GM18519 (cell line): ENCODE data around the gene ABHD10.
A peak's percentile ranks its signal among the peaks of the same experiment; 100 is the strongest.

Experiments used
- ATAC-seq: cut with Tn5 transposase; IDR thresholded peaks from one replicate; pipeline ENCODE4 v1.9.1; 2021; ENCODE audit warnings: mild to moderate bottlenecking, moderate library complexity; ENCODE audit not compliant: unreplicated experiment, low FRiP score

ABHD10 gene

DNA sequence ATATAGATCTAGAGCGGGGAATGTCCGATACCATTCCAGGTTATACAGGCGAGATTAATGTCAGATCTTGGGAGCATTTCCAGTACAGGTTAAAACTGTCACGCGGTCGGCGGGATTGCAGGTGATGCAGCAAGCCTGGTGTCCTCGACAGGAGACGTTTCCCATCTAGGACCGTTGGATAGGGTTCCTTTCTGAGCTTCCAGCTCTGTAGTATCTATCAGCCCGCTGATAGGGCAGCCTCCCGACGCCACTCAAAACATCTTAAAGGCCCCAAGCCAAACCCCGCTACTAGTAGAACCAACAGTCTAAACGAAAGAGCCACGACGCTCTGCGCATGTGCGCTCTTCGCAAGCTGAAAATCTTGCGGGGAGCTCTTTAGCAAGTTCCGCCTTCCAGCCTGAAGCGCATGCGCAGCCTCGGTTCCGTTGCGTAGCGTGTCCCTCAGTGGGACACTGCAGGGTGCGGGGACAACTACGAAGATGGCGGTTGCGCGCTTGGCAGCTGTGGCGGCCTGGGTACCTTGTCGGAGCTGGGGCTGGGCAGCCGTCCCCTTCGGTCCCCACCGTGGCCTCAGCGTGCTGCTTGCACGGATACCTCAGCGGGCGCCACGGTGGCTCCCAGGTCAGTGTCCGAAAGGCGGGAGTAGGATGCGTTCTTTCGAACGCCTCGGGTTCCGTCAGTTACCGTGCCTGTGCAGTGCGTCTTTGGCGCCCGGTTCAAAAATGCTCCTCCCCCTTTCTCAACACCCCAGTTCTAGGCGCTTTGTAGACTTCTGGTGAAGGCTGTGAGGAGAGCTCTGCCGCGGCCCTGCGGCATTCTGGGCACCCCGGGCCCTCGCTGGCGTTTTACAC is at the start of gene ABHD10:
ABHD10 (plus strand) TSS at position 444 of the 851 bp plus-strand sequence; CDS start at position 480, 36 bp downstream.
- ATAC-seq: peak; percentile 94

DNA sequence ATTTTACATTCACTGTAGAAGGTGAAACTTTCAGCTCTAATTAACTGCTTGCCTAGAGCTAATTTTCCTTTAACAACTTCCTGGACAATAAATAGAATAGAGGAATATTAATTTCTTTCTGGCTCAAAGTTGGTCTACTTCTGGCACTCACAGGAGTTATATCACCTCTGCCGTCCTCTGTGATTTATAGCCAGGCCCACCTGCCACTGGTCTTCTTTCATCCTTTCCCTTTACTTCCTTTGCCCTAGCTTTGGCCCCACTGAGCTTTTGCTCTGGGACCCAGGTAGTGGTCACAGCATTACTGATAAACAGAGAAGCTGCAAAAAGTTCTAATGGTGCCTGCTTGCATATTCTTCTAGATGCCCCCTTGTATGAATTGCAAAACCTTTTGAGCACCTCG is 49.3 kb upstream of the ABHD10 start:
- no peak for ATAC-seq

DNA sequence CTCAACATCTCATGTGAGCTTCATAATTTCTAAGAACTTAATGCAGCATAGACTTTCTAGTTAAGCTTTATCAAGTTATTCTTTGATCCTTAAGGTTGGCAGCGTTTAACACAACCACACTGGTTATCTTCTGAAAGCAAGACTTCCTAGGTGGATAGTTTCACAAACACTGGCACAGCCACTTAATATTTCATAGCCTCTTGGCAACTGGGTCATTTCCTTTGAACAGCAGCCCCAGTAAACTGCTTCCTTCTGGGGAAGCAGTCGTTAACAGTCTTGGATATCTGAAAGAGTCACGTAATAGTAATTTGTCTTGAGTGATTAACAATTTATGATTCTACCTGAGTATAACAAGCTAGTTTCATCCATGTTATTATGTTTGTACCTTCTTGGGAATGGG is 45.9 kb upstream of the ABHD10 start:
- no peak for ATAC-seq

DNA sequence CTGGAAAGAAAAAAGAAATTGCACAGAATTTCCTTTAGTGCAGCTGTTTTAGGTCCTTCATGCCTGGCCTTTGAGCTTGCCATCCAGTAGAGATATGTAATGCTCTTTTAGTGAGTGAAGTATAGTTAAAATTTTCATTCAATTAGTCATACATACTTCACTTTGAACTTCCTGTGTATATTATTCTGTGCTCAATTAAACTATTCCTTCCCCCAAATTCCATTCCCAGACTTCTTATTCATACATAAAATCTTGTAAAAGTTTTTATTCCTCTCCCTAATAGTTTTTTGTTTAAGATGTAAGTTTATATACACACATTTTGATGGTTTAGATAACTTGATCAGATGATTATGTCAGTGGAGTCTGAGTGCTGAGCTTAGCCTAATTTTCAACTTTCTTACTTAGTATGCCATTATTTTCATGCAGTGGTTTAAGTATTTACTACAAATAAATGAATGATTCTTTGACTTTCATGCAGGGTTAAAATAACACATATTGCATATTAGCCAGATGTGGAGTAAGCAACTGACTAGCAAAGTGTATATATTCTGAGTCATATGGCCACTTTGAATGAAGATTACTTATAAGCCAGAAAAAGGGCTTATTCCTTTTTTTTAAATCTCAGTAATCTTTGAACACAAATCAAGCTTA is 42.5 kb upstream of the ABHD10 start:
- no peak for ATAC-seq

DNA sequence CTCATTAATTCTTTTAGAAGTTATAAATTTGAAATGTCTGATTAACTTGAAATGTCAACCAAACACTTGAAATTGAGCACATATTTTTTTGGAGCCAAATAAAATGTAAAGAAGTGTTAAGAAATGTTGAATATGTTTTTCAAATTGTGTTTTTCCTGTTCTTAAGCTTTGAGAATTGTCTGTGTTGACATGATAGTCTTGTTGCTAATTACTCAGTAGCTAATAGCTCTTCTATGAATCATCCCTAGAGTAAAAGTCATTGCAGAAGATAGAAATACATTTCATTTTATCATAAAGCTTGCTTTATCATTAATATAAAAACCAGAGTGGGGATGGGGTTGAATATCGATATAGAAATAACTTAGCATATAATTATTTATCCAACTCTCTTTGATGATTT is 41.9 kb upstream of the ABHD10 start:
- ATAC-seq: no peak

DNA sequence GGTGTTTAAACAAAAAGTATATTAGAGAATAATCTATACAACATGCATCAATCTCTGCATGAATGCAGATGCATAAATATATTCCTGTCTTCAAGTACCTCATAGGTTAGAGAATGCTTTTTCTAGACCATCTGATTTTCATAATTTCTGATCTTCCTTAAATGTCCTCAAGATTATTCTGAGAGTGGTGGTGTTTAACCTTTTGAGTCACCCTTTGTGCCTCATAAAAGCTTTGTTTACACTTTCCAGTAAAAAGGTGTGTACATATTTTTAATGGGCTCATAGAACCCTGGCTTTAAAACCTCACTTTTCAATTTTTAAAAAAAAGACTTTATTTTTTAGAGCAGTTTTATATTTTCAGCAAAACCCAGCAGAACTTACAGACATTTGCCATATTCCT is 41.0 kb upstream of the ABHD10 start:
- no peak for ATAC-seq

DNA sequence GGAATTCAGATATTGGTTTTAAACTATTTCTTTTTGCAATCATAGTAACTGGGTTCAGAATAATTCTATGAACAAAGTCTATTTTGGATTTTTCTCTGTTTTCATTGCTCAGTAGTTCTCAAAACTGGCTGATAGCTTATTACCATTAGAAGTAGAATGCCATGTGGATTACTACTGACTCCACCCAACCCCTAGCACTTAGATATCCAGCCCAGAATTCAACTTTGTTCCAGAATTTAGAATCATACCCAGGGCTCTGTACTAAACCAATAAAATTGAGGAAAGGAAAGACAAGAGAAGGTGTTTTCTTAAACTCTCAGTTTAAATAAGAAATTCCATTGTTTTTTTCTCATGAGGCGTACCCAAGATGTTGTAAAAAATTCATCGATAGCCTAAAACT is 39.0 kb upstream of the ABHD10 start:
- no peak for ATAC-seq

DNA sequence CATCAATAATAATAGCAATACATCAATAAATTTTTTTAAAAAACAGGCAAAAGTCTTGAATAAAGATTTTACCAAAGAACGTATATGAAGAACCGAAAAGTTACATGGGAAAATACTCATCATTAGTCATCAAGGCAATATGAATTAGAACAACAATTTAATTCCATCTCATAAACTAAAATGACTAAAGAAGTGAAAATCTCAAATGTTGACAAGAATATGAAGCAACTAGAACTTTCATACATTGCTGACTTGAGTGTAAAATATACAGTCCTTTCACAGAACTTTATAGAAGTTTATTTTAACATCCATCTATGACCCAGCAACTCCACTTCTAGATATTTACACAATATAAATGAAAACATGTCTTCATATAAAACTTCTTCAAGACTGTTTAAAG is 35.3 kb upstream of the ABHD10 start:
- ATAC-seq: no peak

DNA sequence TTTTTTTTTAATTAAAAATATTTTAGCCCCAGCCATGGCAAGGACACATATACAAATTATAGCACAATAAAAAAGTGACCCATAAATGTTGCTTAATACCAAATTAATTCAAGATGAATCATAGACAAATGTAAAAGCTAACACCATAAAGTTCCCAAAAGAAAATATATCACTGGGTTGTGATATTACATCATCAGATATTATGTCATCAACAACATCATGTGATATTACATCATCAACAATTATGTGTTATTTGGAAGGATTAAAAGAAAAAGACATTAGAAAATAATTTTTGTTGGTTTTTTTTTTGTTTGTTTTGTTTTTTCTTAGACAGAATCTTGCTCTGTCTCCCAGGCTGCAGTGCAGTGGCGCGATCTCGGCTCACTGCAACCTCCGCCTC is 34.5 kb upstream of the ABHD10 start:
- no peak for ATAC-seq

DNA sequence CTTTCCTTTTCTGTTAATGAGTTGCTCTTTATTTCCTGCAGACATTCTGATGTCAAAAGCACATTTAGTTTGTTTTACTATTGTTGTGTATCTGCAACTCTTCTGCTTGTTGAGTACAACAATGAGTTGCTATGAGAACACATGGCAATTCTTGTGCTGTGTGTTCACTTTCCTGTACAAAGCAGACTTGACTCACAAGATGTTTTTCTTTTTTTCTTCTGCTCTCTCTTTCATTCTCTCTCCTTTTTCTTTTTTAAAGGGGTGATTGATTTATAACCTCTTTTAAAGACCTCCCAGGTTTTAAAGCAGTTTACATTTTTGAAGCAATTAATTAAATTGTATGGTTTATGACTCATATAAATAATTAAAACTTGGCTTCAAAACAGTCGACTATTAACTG is 31.6 kb upstream of the ABHD10 start:
- no peak for ATAC-seq

DNA sequence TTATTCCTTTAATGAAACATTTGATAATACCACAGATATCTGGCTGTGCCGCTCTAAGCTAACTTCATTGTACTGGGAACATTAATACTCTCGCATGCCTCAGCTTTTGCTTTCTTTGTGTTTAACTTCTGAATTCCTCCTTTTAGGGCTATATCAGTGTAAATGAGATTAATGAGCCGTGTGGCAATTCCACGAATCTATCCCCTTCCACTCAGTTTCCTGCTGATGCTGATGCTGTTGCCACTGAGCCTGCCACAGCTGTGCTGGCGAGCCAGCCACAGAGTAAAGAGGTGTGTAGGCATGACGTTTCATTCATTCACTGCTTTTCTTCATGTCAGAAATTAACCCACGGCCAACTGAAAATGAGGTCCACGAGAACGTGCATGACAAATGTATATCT is 30.0 kb upstream of the ABHD10 start:
- ATAC-seq: no peak

DNA sequence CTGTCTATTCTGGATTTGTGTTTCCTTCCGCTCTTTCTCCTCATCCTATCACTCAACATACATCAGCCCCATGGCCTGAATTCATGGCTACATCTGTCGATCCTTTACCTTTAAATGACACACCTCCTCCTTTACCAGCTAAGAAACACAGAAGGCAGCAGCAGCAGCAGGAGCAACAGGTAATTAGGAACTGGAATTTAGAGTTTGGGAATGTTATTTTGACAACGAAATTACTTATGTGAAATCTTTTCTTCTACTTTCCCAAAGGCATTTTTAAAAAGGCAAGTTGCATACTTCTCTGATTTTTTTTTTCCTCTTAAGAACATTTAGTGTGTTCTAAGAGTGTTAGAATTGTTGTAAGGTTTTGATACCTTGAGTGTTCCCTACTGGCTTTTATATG is 29.1 kb upstream of the ABHD10 start:
- no peak for ATAC-seq

DNA sequence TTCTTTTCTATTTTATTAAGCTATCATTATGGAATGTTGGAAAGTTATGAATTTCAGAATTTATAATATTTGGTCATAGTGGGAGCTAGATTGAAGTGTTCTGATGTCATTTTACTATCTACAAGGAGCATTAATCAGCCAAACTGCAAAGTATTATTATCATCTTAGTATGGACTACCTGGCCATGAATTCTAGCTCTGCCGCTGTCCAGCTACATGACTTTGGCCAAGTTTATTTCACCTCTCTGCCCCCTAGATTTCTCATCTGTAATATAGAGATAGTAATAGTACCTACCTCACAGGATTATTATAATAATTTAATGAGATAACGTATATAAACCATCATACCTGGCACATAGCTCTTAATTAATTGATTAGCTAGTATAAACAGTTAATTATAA is 27.8 kb upstream of the ABHD10 start:
- ATAC-seq: no peak

DNA sequence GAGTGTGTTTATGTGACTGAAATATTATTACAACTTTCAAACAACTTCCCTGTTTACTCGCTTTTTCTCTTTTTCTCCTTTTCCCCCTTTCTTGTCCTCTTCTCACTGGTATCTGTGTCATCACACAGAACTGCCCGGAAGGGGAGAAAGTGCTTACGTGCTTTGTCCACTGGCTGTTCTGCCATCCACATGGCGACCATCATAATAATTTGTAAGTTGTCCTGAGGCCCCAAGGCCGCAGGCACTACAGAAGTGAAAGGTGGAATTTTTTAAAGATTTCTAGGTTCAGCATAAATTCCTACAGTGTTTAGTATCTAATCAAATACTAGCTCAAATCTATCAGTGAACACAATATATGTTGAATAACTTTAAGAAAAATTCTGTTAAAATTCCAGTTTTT is 26.7 kb upstream of the ABHD10 start:
- ATAC-seq: no peak

DNA sequence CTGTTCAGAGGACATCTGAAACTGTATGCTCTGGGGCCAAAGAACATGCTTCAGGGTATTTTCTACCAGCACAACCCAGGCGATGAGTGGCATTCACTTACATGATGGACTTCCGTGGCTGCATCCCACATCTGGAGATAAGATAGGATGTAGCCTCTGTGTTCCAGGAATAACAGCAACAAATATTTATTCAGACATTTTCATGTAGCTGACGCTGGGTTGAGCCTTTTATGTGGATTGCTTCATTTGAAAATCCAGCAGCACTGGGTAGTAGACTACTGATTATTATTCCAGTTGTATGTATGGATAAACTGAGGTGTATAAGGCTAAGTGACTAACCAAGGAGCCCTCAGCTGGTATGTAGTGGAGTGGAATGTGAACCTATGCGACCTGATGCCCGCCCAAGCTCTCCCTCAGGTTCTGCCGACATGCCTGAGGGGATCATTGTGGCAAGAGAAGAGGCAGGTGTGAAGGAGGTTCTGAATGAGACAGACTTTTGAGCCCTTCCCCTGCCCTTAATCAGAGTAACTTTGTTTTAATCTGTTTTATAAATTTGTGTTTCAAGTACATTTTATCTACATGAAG is 25.9 kb upstream of the ABHD10 start:
- ATAC-seq: no peak

DNA sequence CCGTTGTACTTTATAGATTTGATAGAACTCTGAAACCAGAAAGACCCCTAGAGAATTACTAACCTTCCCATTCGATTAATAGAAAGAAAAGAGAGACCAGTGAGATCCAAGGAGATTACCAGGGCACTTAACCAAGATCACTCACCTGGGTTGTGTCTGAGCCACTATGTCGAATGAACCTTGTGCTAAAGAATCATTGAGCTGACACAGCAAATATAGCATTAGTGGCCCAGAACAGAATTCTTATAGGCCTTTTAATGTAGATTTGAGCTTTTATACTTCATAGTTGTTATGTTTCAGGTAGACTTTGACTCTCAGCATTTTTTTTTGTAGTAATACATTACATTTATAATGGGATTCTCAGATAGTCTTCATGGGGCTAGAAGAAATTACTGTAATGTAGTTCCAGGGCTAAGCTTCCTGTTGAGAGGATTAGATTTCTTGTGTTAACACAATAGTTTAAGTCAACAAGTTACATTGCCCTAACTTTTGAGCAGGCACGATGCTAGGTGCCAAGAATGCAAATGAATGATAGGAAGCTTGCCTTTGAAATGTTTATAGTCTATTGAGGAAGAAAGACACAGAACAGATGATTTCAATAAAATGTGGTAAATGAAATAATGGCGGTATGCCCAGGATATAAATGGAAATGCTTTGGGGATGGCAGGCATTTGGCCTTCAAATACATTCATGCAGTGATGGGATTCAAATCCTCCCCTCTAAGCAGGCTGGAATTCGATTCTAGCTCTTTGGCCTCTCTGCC is 24.4 kb upstream of the ABHD10 start:
- ATAC-seq: no peak

DNA sequence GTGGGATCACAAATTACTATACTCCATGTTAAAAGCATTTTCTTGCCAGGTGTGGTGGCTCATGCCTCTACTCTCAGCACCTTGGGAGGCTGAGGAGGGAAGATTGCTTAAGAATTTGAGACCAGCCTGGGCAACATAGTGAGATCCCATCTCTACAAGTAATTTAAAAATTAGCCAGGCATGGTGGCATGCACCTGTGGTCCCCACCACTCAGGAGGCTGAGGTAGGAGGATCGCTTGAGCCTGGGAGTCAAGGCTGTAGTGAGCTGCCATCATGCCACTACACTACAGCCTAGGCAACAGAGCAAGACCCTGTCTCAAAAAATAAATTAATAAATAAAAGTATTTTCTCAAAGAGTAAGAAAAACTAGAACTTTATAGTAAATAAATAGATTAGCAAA is 22.9 kb upstream of the ABHD10 start:
- ATAC-seq: no peak

DNA sequence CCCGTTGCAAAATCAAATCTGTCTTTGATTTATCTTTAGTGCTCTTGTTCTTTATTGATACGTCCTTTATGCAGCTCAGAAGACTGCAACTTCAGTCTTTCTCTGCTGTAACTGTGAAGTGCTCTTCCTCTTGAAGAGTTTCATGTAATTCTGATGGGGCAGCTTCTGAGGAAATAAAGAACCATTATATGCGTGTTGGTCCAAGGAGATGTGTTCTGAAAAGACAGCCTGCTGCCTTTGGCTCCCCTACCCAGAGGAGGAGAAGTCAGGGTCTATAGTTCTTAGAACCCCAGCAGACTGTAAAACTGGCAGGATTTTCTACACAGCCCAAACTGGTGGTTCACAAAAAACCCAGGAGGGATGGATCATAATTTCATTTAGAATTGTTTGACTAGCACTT is 22.4 kb upstream of the ABHD10 start:
- no peak for ATAC-seq

DNA sequence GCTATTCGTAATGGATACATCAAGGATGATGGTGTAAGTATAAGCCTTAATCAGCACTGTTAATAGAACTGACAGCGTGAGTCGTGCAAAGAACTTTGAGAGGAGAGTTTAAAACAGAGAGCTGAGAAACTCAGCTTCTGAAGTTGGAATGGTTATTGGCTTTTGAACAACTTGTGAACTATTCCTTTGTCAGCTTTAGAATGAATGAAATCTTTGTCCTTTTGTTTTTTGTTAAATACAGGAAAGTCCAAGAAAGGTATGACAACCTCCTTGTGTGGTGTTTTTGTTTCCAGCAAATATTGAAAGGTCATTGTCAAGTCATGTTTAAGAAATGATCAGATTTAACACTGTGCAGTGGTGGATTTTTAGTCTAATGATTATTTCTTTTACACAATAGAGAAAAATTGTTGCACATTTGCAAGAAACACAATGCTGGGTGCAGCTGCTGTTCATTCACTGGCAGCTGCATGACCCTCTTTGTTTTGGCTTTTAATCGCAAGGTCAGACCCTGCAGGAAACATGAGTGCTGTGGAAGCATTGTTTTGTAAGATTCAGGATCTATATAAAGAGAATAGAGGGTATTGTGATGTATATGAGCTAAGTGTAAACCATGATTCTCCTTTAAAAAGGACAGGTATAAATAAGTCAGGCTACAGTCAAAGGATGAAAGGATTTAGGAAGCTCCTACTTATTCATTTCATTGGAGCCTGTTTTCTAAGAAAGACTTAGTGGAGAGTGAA is 21.7 kb upstream of the ABHD10 start:
- no peak for ATAC-seq

DNA sequence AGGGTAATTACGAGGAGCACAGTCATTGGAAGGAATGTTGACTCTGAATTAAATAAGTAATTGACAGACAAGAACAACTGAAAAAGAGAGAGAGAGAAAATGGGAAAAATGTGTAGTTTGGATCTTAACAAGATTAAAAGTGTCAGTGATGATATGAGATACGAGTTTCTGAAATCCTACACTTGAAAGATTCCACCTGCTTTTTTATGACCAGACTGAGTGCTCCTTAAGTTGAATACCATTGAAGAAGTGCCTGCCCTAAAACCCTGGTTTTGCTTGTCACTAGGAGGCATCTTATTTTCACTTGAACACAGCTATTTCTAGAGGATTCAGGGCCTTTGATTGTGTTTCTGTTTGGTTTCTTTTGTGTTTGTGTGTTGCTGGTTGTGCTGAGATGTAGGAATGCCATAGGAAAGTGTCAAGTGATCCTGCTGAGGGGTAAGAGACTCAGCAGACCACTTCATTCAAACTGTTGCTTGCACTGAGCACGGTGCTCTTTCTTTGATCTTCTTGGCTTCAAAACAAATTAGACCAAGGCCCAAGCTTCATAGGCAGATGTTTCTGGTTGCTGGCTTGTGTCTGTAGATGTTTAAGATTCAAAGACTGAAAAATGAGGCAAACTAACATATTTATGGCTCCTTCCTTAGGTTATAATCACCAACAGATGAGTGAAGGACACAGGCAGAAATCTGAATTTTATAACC is 17.2 kb upstream of the ABHD10 start:
- ATAC-seq: no peak
